Measurements from ENCODE around the gene ANXA1. TPM values are rescaled to one million over a fixed set of nuclear protein-coding genes. Genes with fewer than 3 reads are reported as not detected.
"Not testable (repeated sequence)": the region's sequence is repeated elsewhere in the genome, so short reads cannot be mapped to it uniquely, and the experiment has no call there.

ANXA1 gene, protein sequence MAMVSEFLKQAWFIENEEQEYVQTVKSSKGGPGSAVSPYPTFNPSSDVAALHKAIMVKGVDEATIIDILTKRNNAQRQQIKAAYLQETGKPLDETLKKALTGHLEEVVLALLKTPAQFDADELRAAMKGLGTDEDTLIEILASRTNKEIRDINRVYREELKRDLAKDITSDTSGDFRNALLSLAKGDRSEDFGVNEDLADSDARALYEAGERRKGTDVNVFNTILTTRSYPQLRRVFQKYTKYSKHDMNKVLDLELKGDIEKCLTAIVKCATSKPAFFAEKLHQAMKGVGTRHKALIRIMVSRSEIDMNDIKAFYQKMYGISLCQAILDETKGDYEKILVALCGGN
- 1,000 to 10,000 TPM in 4 of 6 experiments, 100 to 1,000 TPM in 2; 933 to 1,109 (median 1,040) TPM for total RNA-seq (2021; fragmentation: NEBNext Ultra II Directional; extraction: Animal tissue kit (Norgen Biotek cat#: 25700))
- long read RNA-seq, transcript ANXA1-202 (12 exons, 2,209 nt): minor isoform, 24 of 1,857 reads
- long read RNA-seq, transcript ANXA1-201 (13 exons, 1,509 nt): major isoform, 1,691 of 1,857 reads
- long read RNA-seq, partial matches to known transcripts: 56 of 1,857 reads
- long read RNA-seq, other reads (novel, unspliced or antisense): 83 of 1,857 reads

DNA sequence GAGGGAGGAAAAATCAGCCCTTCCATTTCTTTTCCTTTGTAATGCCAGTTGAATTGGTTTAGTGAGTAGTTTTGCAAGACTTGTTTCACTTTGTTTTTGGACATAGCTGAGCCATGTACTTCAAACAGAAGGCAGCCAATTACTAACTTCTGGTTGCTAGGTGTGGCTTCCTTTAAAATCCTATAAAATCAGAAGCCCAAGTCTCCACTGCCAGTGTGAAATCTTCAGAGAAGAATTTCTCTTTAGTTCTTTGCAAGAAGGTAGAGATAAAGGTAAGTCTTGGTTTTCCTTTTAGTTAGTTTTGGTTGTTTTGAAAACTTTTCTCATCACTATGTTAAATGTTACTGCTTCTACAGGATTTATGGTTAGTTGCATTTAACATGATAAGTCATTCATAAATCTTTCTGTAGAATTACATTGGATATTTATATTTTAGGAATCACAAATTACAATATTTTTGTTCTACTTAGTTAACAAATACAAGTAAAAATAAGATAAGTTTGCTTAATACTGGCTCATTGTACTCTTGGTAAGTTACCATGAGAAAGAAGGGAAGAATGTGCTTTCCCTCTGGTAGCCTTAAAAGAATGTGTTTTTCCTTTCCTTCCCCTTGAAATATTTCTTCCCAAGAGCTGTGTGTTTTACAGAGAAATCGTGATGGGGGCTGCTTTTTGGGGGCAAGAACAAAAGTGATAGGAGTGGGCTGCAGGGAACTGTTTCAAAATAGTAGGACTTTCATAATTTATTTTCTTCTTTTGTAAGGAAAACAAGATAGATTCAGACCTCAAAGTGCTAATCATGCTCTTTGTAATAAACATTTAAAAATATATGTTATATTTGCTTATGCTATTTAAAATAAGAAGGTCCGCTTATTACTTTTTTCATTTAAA, at the start of gene ANXA1:
Gene ANXA1 (plus strand): TSS at position 213 of the 890 bp plus-strand sequence. CDS start 6,671 bp downstream, outside the sequence.
- Mint-ChIP-seq H3K4me1 (ENCODE audit: low read depth) (peaks cover 74% of the 10 kb centered on the region), H3K9me3 (peaks cover 4% of the 10 kb centered on the region; the same call in 1 of the 2 replicates), H3K27ac (peak within 1 kb of the TSS; percentile 99), H3K27me3 (ENCODE audit: insufficient read depth) (peaks cover 27% of the 10 kb centered on the region), H3K36me3 (ENCODE audit: low read depth) (peaks cover 48% of the 10 kb centered on the region), H3K4me3 (peak within 1 kb of the TSS; percentile 92)
- TF ChIP-seq, protein P1, sequence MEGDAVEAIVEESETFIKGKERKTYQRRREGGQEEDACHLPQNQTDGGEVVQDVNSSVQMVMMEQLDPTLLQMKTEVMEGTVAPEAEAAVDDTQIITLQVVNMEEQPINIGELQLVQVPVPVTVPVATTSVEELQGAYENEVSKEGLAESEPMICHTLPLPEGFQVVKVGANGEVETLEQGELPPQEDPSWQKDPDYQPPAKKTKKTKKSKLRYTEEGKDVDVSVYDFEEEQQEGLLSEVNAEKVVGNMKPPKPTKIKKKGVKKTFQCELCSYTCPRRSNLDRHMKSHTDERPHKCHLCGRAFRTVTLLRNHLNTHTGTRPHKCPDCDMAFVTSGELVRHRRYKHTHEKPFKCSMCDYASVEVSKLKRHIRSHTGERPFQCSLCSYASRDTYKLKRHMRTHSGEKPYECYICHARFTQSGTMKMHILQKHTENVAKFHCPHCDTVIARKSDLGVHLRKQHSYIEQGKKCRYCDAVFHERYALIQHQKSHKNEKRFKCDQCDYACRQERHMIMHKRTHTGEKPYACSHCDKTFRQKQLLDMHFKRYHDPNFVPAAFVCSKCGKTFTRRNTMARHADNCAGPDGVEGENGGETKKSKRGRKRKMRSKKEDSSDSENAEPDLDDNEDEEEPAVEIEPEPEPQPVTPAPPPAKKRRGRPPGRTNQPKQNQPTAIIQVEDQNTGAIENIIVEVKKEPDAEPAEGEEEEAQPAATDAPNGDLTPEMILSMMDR (IDR thresholded peaks at IDR 0.05): no peak
- DNase-seq: peak; percentile 97

DNA sequence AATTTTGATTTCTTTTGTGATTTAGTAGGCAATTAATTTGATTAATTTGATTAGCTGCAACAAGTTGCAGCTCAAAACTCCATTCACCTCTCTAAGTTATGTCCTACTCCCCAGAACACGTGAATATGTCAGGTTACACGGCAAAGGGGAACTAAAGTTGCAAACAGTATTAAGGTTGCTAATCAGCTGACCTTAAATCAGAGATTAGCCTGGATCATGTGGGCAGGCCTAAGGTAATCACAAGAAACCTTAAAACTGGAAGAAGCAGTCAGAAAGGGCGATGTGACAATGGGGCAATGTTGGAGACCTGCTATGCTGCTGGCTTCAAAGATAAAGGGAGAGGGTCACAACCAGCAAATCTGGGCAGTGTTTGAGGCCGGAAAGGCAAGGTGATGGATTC, 47.3 kb upstream of the ANXA1 start:
- Mint-ChIP-seq H3K9me3 (no peaks in the 10 kb centered on the region), H3K27me3 (ENCODE audit: insufficient read depth) (no peaks in the 10 kb centered on the region; the same call in none of the 2 replicates), H3K36me3 (ENCODE audit: low read depth) (no peaks in the 10 kb centered on the region), H3K4me1 (ENCODE audit: low read depth) (peaks cover 14% of the 10 kb centered on the region), H3K27ac (no peak overlapping the region), H3K4me3 (no peak overlapping the region)
- TF ChIP-seq, protein P1 (IDR thresholded peaks at IDR 0.05): no peak
- DNase-seq: no peak

DNA sequence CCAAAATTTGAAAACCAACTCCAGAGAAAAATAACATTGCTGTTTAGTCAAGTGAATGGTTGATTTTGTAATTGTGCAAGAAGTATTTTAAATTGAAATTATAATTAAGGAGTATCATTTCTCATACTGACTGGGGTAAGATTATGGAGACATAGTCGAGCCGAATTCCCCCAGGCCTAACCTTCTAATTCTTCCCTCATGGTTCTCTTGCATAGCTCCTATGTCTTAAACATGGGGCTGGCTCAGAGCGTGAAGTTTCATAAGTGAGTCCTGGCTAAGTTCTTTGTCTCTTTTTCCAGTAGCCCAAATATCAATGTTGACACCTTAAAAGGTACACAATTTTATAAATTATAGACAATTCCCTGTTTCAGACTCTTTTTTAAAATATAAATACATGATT, 46.7 kb upstream of the ANXA1 start:
- TF ChIP-seq, protein P1 (IDR thresholded peaks at IDR 0.05): no peak
- H3K9me3 Mint-ChIP-seq: no peaks in the 10 kb centered on the region
- H3K27ac Mint-ChIP-seq: no peak overlapping the region
- no peak for DNase-seq
- no peak overlapping the region for H3K4me3 Mint-ChIP-seq
- H3K4me1 Mint-ChIP-seq (ENCODE audit: low read depth): peaks cover 16% of the 10 kb centered on the region
- no peaks in the 10 kb centered on the region for H3K36me3 Mint-ChIP-seq (ENCODE audit: low read depth)
- no peaks in the 10 kb centered on the region; the same call in none of the 2 replicates for H3K27me3 Mint-ChIP-seq (ENCODE audit: insufficient read depth)

DNA sequence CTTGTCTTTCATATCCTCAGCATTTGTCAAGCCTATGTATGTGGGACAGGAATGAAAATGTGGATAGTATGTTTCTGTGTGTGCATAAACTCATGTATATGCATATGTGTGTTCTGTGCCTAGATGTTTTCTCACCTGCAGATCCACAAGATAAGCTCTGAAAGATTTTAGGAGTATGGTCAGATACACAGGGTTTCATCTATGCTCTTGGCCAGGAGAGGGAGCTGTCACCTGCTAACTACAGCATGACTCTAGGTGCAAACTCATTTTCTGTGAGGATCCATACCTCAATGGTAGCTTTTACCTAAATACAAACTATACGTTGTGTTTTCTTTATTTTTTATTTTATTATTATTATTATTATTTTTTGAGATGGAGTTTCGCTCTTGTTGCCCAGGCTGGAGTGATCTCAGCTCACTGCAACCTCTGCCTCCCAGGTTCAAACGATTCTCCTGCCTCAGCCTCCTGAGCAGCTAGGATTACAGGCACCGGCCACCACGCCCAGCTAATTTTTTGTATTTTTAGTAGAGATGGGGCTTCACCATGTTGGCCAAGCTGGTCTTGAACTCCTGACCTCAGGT, 44.1 kb upstream of the ANXA1 start:
- not testable (repeated sequence) for H3K9me3 Mint-ChIP-seq; H3K4me3 Mint-ChIP-seq; H3K36me3 Mint-ChIP-seq (ENCODE audit: low read depth); H3K27ac Mint-ChIP-seq; H3K4me1 Mint-ChIP-seq (ENCODE audit: low read depth); H3K27me3 Mint-ChIP-seq (ENCODE audit: insufficient read depth)
- TF ChIP-seq, protein P1 (IDR thresholded peaks at IDR 0.05): peak; percentile 88
- DNase-seq: peak; percentile 37

DNA sequence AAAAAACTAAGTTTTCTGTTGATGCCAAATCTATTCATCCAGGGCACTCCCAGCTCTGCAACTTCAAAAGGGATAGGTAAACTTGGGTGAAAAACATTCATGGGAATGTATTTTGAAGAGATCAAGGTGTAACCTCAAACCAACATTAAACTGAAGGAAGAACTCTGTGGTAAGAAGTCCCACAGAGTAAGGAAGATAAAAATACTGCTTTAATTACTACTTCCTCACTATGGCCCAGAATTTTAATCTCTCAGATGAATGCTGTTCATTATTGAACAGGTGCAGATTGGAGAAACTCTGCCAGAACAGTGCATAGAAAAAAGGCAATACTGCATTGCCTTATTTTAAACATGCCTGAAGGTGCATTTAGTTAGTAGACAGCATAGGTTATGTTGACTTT, 37.6 kb upstream of the ANXA1 start:
- Mint-ChIP-seq H3K9me3 (no peaks in the 10 kb centered on the region), H3K27me3 (ENCODE audit: insufficient read depth) (no peaks in the 10 kb centered on the region), H3K4me1 (ENCODE audit: low read depth) (peaks cover 49% of the 10 kb centered on the region), H3K36me3 (ENCODE audit: low read depth) (no peaks in the 10 kb centered on the region), H3K4me3 (no peak overlapping the region), H3K27ac (no peak overlapping the region)
- DNase-seq: no peak
- TF ChIP-seq, protein P1 (IDR thresholded peaks at IDR 0.05): no peak

Data from HFFc6 (cell line).